Brain microvascular endothelial cell (primary cell): ENCODE data around the gene CADPS.

Experiments
- DNase-seq: peaks from one replicate; pipeline ENCODE4 v3.0.0-alpha.2; 2020
- H3K27ac ChIP-seq: fragments of 250-450 bp; sonication (Bioruptor Pico); 2 replicates; pipeline ENCODE4 v1.5.1; 2020; ENCODE audit warnings: mild to moderate bottlenecking, moderate library complexity
- H3K27me3 ChIP-seq: fragments of 250-450 bp; sonication (Bioruptor Pico); replicated peaks from 2 replicates; pipeline ENCODE4 v1.5.1; 2020; ENCODE audit warnings: mild to moderate bottlenecking
- H3K36me3 ChIP-seq: fragments of 250-450 bp; sonication (Bioruptor Pico); replicated peaks from 2 replicates; pipeline ENCODE4 v1.5.1; 2020; ENCODE audit warnings: mild to moderate bottlenecking
- H3K4me3 ChIP-seq: 2 replicates; pipeline ENCODE4 v1.5.1; 2011; ENCODE audit warnings: low read depth, mild to moderate bottlenecking, control low read depth, low read length, moderate library complexity
- in situ Hi-C: cut with HindIII; loops from 2 replicates; pipeline ENCODE4 v1.10.0; 2017; ENCODE audit warnings: low sequenced_read_pairs, low pct_ligation_motif_present
- TF ChIP-seq, protein P1 (sequence below): IDR thresholded peaks from 2 replicates; pipeline ENCODE4 v1.5.1; 2011; ENCODE audit warnings: low read depth, mild to moderate bottlenecking, moderate library complexity, low read length, control low read depth, inconsistent platforms; ENCODE audit errors: missing control alignments

Gene CADPS

DNA sequence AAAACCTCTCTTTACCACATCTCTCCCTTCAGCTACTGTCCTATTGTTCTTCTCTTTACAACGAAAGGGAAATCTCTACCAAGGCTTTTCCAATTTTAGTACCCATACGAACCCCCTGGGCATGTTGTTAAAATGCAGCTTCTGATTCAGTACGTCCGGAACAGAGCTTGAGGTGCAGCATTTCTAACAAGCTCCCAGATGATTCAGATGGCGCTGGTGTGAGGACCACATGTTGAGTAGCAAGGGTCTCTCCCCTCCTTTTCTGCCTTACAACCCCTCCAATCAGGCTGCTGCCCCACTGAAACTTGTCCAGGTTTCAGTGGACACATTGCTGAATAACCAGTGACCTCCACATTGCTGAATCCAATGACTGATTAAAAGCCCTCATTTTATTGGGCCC, 324.8 kb downstream of the CADPS start:
- no peak overlapping the region for H3K4me3 ChIP-seq
- peaks cover 3% of the 10 kb centered on the region for H3K27me3 ChIP-seq
- DNase-seq, result no peak
- TF ChIP-seq, protein P1, sequence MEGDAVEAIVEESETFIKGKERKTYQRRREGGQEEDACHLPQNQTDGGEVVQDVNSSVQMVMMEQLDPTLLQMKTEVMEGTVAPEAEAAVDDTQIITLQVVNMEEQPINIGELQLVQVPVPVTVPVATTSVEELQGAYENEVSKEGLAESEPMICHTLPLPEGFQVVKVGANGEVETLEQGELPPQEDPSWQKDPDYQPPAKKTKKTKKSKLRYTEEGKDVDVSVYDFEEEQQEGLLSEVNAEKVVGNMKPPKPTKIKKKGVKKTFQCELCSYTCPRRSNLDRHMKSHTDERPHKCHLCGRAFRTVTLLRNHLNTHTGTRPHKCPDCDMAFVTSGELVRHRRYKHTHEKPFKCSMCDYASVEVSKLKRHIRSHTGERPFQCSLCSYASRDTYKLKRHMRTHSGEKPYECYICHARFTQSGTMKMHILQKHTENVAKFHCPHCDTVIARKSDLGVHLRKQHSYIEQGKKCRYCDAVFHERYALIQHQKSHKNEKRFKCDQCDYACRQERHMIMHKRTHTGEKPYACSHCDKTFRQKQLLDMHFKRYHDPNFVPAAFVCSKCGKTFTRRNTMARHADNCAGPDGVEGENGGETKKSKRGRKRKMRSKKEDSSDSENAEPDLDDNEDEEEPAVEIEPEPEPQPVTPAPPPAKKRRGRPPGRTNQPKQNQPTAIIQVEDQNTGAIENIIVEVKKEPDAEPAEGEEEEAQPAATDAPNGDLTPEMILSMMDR, result no peak
- in situ Hi-C loops, result no loop called here
- no peak overlapping the region for H3K27ac ChIP-seq
- no peaks in the 10 kb centered on the region for H3K36me3 ChIP-seq

DNA sequence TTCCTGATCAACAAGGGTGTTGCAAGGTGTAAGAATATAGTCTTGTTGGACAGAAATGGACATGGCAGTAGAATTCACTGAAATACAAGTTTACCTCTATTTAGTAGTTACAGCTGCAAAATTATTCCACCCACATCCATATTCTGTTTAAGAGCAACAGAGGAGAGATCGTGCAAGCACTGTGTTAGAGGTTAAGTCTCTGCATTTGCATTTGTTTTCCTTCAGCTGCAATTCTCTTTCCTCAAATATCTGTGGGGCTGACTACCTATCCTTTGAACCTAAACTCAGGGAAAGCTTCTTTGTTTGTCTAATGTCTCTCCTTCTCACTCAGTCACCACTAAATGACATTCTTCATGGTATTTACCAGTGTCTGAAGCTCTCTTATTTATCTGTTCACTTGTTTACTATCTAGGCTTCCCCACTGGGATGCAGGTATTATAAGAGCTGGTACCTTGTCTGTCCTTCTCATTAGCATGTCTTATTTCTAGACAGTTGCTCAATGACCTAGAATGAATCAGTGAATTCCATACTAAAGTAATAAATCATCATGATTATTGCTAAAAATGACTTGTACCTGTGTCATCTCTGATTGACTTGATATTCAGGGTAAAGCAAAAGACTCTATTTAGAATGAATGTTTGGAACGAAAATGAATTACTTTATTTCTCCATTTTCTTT, 326.5 kb downstream of the CADPS start:
- in situ Hi-C loops, result no loop called here
- TF ChIP-seq, protein P1, result no peak
- Histone ChIP-seq H3K36me3 (no peaks in the 10 kb centered on the region), H3K27ac (no peak overlapping the region), H3K27me3 (peaks cover 3% of the 10 kb centered on the region), H3K4me3 (no peak overlapping the region)
- DNase-seq, result no peak

DNA sequence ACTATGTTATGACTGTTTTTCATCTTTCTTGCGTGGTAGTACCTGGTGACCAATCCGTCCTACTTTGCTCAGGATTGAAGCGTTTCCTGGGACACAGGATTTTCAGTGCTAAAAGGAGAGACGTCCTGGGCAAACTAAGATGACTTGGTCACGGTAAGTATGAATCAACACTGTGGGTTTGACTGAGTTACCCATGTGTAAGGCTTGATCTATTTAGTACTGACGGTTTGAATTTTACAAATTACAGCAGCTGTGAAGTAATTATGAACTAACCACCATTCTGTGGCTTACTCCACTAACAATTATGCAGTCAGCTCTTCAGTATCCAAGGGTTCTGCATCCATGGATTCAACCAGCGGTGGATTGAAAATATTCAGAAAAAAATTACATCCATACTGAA, 328.9 kb downstream of the CADPS start:
- in situ Hi-C loops, result no loop called here
- peaks cover 4% of the 10 kb centered on the region for H3K27me3 ChIP-seq

DNA sequence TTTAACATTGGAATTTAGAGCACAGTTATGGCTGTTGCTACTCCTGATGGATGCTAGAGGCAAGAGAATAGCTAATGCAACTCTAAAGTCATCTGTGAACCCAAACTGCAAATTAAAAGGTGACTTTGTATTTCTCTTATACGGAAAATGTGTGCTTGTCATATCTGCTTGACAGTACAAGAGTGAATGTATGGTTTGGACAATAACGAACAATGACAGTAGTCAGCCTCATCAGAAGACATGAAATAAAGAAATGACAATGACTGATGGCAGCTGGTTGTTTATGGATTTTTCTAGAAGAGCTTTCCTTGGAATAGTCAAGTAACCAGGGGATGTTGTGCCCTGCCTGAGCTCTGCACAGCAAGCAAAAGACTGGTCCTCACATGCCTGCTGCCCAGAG, 333.0 kb downstream of the CADPS start:
- TF ChIP-seq, protein P1, result no peak

More for the DNA sequence above, 328.9 kb downstream of the CADPS start:
- Histone ChIP-seq H3K27ac (no peak overlapping the region), H3K36me3 (no peaks in the 10 kb centered on the region), H3K4me3 (no peak overlapping the region)
- TF ChIP-seq, protein P1, result no peak
- DNase-seq, result no peak

DNA sequence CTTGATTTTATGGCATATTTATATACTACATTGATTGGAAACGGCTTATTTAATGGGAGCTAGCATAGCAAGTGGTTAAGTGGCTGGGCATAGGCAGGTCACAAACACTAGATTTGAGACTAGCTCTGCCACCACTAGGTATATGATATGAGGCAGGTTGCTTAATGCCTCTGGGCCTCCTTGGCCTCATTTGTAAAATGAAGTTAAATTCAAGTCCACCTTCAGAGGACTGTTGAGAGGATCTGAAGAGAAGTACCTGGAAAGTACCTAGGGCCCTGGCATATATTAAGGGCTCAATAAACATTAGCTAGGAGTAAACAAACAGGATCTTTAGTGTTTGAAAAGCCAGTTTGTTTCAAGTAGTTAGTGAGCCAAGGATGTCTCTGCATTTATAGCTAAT, 335.5 kb downstream of the CADPS start:
- in situ Hi-C loops, result no loop called here
- TF ChIP-seq, protein P1, result no peak
- no peak for DNase-seq
- no peak overlapping the region for H3K4me3 ChIP-seq
- peaks cover 7% of the 10 kb centered on the region for H3K27me3 ChIP-seq
- no peaks in the 10 kb centered on the region for H3K36me3 ChIP-seq
- H3K27ac ChIP-seq, result no peak overlapping the region

More for the DNA sequence above, 333.0 kb downstream of the CADPS start:
- H3K4me3 ChIP-seq, result no peak overlapping the region
- in situ Hi-C loops, result no loop called here
- H3K27ac ChIP-seq, result no peak overlapping the region
- H3K36me3 ChIP-seq, result no peaks in the 10 kb centered on the region
- no peak for DNase-seq
- peaks cover 7% of the 10 kb centered on the region for H3K27me3 ChIP-seq
